A549 (cell line): Measurements from ENCODE around the gene OR4D2.

ENCODE experiments used
- CEBPB ChIP-seq, 2 experiments: fragments of >200 bp in 1 of 2; sonication (Bioruptor Twin) in 1 of 2; formaldehyde crosslinking in 1 of 2; IDR thresholded peaks; 2 replicates each; pipeline ENCODE4 v1.6.1; 2012 to 2016
- CHD4 ChIP-seq: fragments of 200-600 bp; sonication (generic); IDR thresholded peaks from 2 replicates; pipeline ENCODE4 v1.6.1; 2016; ENCODE audit warnings: antibody characterized with exemption, mild to moderate bottlenecking, borderline replicate concordance
- CTCF ChIP-seq: fragments of >200 bp; sonication (Bioruptor Twin); formaldehyde crosslinking; IDR thresholded peaks from 3 replicates; pipeline ENCODE4 v1.5.1; 2016
- EP300 ChIP-seq, 2 experiments: fragments of >200 bp; sonication (Bioruptor Twin); formaldehyde crosslinking; IDR thresholded peaks; 2 replicates in 1 of 2; 3 replicates in 1 of 2; pipeline ENCODE4 v1.6.1; 2016 to 2017
- HMGXB4 ChIP-seq: fragments of 250-450 bp; sonication (Bioruptor Pico); IDR thresholded peaks from 2 replicates; pipeline ENCODE4 v1.5.0; 2021; ENCODE audit warnings: mild to moderate bottlenecking, moderate library complexity, borderline replicate concordance
- MYC ChIP-seq: IDR thresholded peaks from 2 replicates; pipeline ENCODE4 v1.6.1; 2012; ENCODE audit warnings: mild to moderate bottlenecking, inconsistent platforms, low read length, improper control_type of control experiment, borderline replicate concordance
- NPAS2 ChIP-seq: fragments of 250-450 bp; sonication (Bioruptor Pico); IDR thresholded peaks from 2 replicates; pipeline ENCODE4 v1.8.0; 2022; ENCODE audit warnings: mild to moderate bottlenecking, moderate library complexity, borderline replicate concordance
- NR3C1 ChIP-seq: fragments of >200 bp; sonication (Bioruptor Twin); formaldehyde crosslinking; IDR thresholded peaks from 3 replicates; pipeline ENCODE4 v1.6.1; 2017
- POLR2AphosphoS2 ChIP-seq: conservative IDR thresholded peaks from 2 replicates; pipeline ENCODE4 v1.6.1; 2012; ENCODE audit warnings: low read length, improper control_type of control experiment, inconsistent platforms
- RCOR1 ChIP-seq: fragments of 150-350 bp; IDR thresholded peaks from 2 replicates; pipeline ENCODE4 v1.6.1; 2014; ENCODE audit warnings: antibody characterized with exemption, low read length, low read depth
- RFX5 ChIP-seq: fragments of 450-650 bp; IDR thresholded peaks from 2 replicates; pipeline ENCODE4 v1.7.1; 2014; ENCODE audit warnings: antibody characterized with exemption, mild to moderate bottlenecking, moderate library complexity
- TF ChIP-seq, protein P1 (sequence below): fragments of 200-600 bp; sonication (generic); IDR thresholded peaks from 2 replicates; pipeline ENCODE4 v1.6.1; 2016; ENCODE audit warnings: antibody characterized with exemption, mild to moderate bottlenecking, moderate library complexity
- TF ChIP-seq, protein P2 (sequence below): IDR thresholded peaks from 2 replicates; pipeline ENCODE4 v1.6.1; 2012

DNA sequence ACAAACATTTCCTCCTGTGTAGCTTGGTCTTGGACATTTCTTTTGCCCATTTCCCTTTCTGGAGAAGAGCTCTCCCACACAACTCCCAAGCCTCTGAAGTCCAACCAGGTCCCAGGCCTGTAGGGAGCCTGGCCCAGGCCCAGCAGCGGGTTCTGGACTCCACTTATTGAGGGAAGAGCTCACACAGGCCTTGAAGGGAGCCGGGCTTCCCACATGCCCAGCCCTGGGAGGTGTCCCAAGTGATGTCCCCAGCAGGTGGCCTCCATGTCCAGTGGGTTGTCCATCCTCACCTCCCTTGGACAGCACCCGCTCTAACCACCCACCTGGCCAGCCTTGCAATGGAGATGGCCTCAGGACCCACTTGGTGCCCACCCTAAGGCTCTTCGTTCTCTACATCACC, 19.8 kb downstream of the OR4D2 start:
- no peak for TF ChIP-seq CTCF
- TF ChIP-seq RCOR1, result no peak
- TF ChIP-seq MYC, result no peak
- TF ChIP-seq CEBPB (IDR thresholded peaks at IDR 0.05), result no peak
- no peak for TF ChIP-seq NPAS2
- TF ChIP-seq, protein P1, sequence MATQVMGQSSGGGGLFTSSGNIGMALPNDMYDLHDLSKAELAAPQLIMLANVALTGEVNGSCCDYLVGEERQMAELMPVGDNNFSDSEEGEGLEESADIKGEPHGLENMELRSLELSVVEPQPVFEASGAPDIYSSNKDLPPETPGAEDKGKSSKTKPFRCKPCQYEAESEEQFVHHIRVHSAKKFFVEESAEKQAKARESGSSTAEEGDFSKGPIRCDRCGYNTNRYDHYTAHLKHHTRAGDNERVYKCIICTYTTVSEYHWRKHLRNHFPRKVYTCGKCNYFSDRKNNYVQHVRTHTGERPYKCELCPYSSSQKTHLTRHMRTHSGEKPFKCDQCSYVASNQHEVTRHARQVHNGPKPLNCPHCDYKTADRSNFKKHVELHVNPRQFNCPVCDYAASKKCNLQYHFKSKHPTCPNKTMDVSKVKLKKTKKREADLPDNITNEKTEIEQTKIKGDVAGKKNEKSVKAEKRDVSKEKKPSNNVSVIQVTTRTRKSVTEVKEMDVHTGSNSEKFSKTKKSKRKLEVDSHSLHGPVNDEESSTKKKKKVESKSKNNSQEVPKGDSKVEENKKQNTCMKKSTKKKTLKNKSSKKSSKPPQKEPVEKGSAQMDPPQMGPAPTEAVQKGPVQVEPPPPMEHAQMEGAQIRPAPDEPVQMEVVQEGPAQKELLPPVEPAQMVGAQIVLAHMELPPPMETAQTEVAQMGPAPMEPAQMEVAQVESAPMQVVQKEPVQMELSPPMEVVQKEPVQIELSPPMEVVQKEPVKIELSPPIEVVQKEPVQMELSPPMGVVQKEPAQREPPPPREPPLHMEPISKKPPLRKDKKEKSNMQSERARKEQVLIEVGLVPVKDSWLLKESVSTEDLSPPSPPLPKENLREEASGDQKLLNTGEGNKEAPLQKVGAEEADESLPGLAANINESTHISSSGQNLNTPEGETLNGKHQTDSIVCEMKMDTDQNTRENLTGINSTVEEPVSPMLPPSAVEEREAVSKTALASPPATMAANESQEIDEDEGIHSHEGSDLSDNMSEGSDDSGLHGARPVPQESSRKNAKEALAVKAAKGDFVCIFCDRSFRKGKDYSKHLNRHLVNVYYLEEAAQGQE, result no peak
- TF ChIP-seq CHD4, result no peak
- TF ChIP-seq NR3C1, result no peak
- no peak for TF ChIP-seq POLR2AphosphoS2
- TF ChIP-seq EP300 (IDR thresholded peaks at IDR 0.05), result no peak
- TF ChIP-seq RFX5, result no peak
- TF ChIP-seq, protein P2, sequence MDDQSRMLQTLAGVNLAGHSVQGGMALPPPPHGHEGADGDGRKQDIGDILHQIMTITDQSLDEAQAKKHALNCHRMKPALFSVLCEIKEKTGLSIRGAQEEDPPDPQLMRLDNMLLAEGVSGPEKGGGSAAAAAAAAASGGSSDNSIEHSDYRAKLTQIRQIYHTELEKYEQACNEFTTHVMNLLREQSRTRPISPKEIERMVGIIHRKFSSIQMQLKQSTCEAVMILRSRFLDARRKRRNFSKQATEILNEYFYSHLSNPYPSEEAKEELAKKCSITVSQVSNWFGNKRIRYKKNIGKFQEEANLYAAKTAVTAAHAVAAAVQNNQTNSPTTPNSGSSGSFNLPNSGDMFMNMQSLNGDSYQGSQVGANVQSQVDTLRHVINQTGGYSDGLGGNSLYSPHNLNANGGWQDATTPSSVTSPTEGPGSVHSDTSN, result no peak
- no peak for TF ChIP-seq HMGXB4 (CRISPR knock-in tag)
